A549 (cell line): Measurements from ENCODE around the gene LRPPRC. TPM values are rescaled to one million over a fixed set of nuclear protein-coding genes. Genes with fewer than 3 reads are reported as not detected.
"Not testable (repeated sequence)": the region's sequence is repeated elsewhere in the genome, so short reads cannot be mapped to it uniquely, and the experiment has no call there.

ENCODE experiments used
- ATAC-seq, 2 experiments: fragments of 200-7000 bp in 1 of 2; fragments of >200 bp in 1 of 2; cut with Nextera tagmentation in 1 of 2; cut with Tn5 transposase in 1 of 2; 3 replicates each; pipeline versions ENCODE4 v1.8.0 to v1.9.1; 2018 to 2020; ENCODE audit warnings: mild to moderate bottlenecking in 1 of 2, moderate library complexity in 1 of 2
- CTCF ChIA-PET: fragments of 300-600 bp; sonication (Branson Sonifier 250); formaldehyde crosslinking; extraction: SDS; loops from one replicate; lab custom pipeline; 2021; ENCODE audit warnings: antibody characterized with exemption, inconsistent platforms; lab: Yijun Ruan, JAX
- POLR2A ChIA-PET: fragments of 350-600 bp; formaldehyde crosslinking; extraction: SDS; loops from one replicate; lab custom pipeline; 2021; ENCODE audit warnings: antibody characterized with exemption, inconsistent platforms; lab: Yijun Ruan, JAX
- DNase-seq, 2 experiments: peaks; one replicate each; pipeline versions ENCODE4 v3.0.0 to v3.0.0-alpha.2; 2011 to 2016; ENCODE audit warnings: low read depth in 1 of 2, low spot score in 1 of 2
- FAIRE-seq: peaks from 2 replicates; lab custom pipeline; 2011; peaks lifted over from hg19 to GRCh38; lab: Jason Lieb, UNC
- H3K27ac ChIP-seq, 2 experiments: fragments of >200 bp; sonication (Bioruptor Twin); formaldehyde crosslinking; 3 replicates each; pipeline ENCODE4 v1.5.1; 2016 to 2017
- H3K4me1 ChIP-seq: fragments of >200 bp; sonication (Bioruptor Twin); formaldehyde crosslinking; 3 replicates; pipeline ENCODE4 v1.6.1; 2016
- H3K4me2 ChIP-seq: fragments of >200 bp; sonication (Bioruptor Twin); formaldehyde crosslinking; 3 replicates; pipeline ENCODE4 v1.6.1; 2016
- H3K4me3 ChIP-seq: fragments of >200 bp; sonication (Bioruptor Twin); formaldehyde crosslinking; 3 replicates; pipeline ENCODE4 v1.5.1; 2016
- H3K9me3 ChIP-seq: fragments of >200 bp; sonication (Bioruptor Twin); formaldehyde crosslinking; 3 replicates; pipeline ENCODE4 v1.6.1; 2016
- ATOH8 ChIP-seq: fragments of 250-450 bp; sonication (Bioruptor Pico); IDR thresholded peaks from 2 replicates; pipeline ENCODE4 v1.5.0; 2020; ENCODE audit warnings: low read depth, mild to moderate bottlenecking, moderate library complexity
- BHLHE40 ChIP-seq: IDR thresholded peaks from 2 replicates; pipeline ENCODE4 v1.6.1; 2012; ENCODE audit warnings: low read depth, low read length, inconsistent platforms
- CBX2 ChIP-seq: fragments of 200-600 bp; sonication (generic); IDR thresholded peaks from 2 replicates; pipeline ENCODE4 v1.6.1; 2016; ENCODE audit warnings: low read depth, mild to moderate bottlenecking, borderline replicate concordance
- CEBPB ChIP-seq, 2 experiments: fragments of >200 bp in 1 of 2; sonication (Bioruptor Twin) in 1 of 2; formaldehyde crosslinking in 1 of 2; IDR thresholded peaks; 2 replicates each; pipeline ENCODE4 v1.6.1; 2012 to 2016
- E2F6 ChIP-seq: IDR thresholded peaks from 2 replicates; pipeline ENCODE4 v1.6.1; 2012; ENCODE audit warnings: low read depth, borderline replicate concordance
- FOSB ChIP-seq: fragments of 250-450 bp; sonication (Bioruptor Pico); IDR thresholded peaks from 2 replicates; pipeline ENCODE4 v1.5.0; 2020; ENCODE audit warnings: mild to moderate bottlenecking, moderate library complexity
- HES2 ChIP-seq: fragments of >200 bp; sonication (Bioruptor Twin); formaldehyde crosslinking; IDR thresholded peaks from 2 replicates; pipeline ENCODE4 v1.6.1; 2016
- HEYL ChIP-seq: fragments of 250-450 bp; sonication (Bioruptor Pico); IDR thresholded peaks from 2 replicates; pipeline ENCODE4 v1.8.0; 2021; ENCODE audit warnings: mild to moderate bottlenecking, moderate library complexity
- HMGXB4 ChIP-seq: fragments of 250-450 bp; sonication (Bioruptor Pico); IDR thresholded peaks from 2 replicates; pipeline ENCODE4 v1.5.0; 2021; ENCODE audit warnings: mild to moderate bottlenecking, moderate library complexity, borderline replicate concordance
- HOXA7 ChIP-seq: fragments of 250-450 bp; sonication (Bioruptor Pico); IDR thresholded peaks from 2 replicates; pipeline ENCODE4 v1.5.0; 2020; ENCODE audit warnings: mild to moderate bottlenecking, moderate library complexity
- HOXB5 ChIP-seq: fragments of 250-450 bp; sonication (Bioruptor Pico); IDR thresholded peaks from 2 replicates; pipeline ENCODE4 v1.5.0; 2020; ENCODE audit warnings: mild to moderate bottlenecking, moderate library complexity
- KDM5A ChIP-seq: fragments of 200-600 bp; sonication (generic); IDR thresholded peaks from 2 replicates; pipeline ENCODE4 v1.6.1; 2016; ENCODE audit warnings: antibody characterized with exemption, mild to moderate bottlenecking
- MYC ChIP-seq: IDR thresholded peaks from 2 replicates; pipeline ENCODE4 v1.6.1; 2012; ENCODE audit warnings: mild to moderate bottlenecking, inconsistent platforms, low read length, improper control_type of control experiment, borderline replicate concordance
- PHF8 ChIP-seq: fragments of 200-600 bp; sonication (generic); IDR thresholded peaks from 2 replicates; pipeline ENCODE4 v1.6.1; 2016; ENCODE audit warnings: low read depth, mild to moderate bottlenecking, antibody characterized with exemption, moderate library complexity, borderline replicate concordance
- POLR2A ChIP-seq: IDR thresholded peaks from 2 replicates; pipeline ENCODE4 v1.6.1; 2012; ENCODE audit warnings: mild to moderate bottlenecking, low read length
- RAD21 ChIP-seq, 2 experiments: fragments of >200 bp in 1 of 2; sonication (Bioruptor Twin) in 1 of 2; formaldehyde crosslinking in 1 of 2; IDR thresholded peaks in 1 of 2; conservative IDR thresholded peaks in 1 of 2; 2 replicates in 1 of 2; 3 replicates in 1 of 2; pipeline ENCODE4 v1.6.1; 2012 to 2018; ENCODE audit warnings: inconsistent platforms in 1 of 2
- SMC3 ChIP-seq: fragments of >200 bp; sonication (Bioruptor Twin); formaldehyde crosslinking; IDR thresholded peaks from 3 replicates; pipeline ENCODE4 v1.6.1; 2018; ENCODE audit warnings: inconsistent platforms
- TP53 ChIP-seq: fragments of 250-450 bp; sonication (Bioruptor Pico); IDR thresholded peaks from 2 replicates; pipeline ENCODE4 v1.5.0; 2021; ENCODE audit warnings: mild to moderate bottlenecking, moderate library complexity
- WGBS: methylation state at CpG from one replicate; pipeline ENCODE4 v1.1.6; 2017; ENCODE audit errors: missing lambda C conversion rate; 5-methylcytosine and 5-hydroxymethylcytosine counted together
- polyA plus RNA-seq, 4 experiments: library from polyadenylated mRNA; depleted of rRNA in 3 of 4; stranded (reverse); fragments of >200 nt; fragmentation: RNase III in 1 of 4; extraction: RNeasy Plus Mini Kit Qiagen cat#74134 plus additional on column Dnase treatment in 1 of 4; gene quantifications; 2 replicates in 3 of 4; 3 replicates in 1 of 4; pipeline ENCODE4 v1.2.3, GENCODE V29; 2011 to 2017

Gene LRPPRC
- polyA plus RNA-seq, 2 of the 4 experiments (the other 2 are of a cell fraction) = 84.6 to 269 TPM

GRCh38 chr2:43911136-43911790, 84.5 kb downstream of the LRPPRC start:
- ATAC-seq, FAIRE-seq, H3K9me3 ChIP-seq, DNase-seq, H3K27ac ChIP-seq, CTCF ChIA-PET, H3K4me3 ChIP-seq, H3K4me1 ChIP-seq, H3K4me2 ChIP-seq: not testable (repeated sequence)
- peak; percentile 84 to 87 for TF ChIP-seq CEBPB (IDR thresholded peaks at IDR 0.05)
- 95% methylated on average over 7 of the region's 8 CpGs for WGBS
- POLR2A ChIA-PET = interaction anchor here (0.6 kb wide), 1 partner anchor 165 kb away, joined by 5 read pairs; no protein-coding TSS in a partner anchor

GRCh38 chr2:43906448-43907109, 89.2 kb downstream of the LRPPRC start:
- CTCF ChIA-PET = interaction anchor here (0.8 to 2.2 kb wide), 8 partner anchors 10 to 302 kb away, joined by 3 to 14 read pairs (median 3); no protein-coding TSS in a partner anchor
- no peak overlapping the region for H3K4me2 ChIP-seq
- 70% methylated on average over 6 of the region's 6 CpGs for WGBS

GRCh38 chr2:43905871-43906270, 89.9 kb downstream of the LRPPRC start:
- WGBS = 85% methylated on average over 5 of the region's 5 CpGs
- Histone ChIP-seq H3K4me1 (peaks cover 13% of the 10 kb centered on the region; the same call in 2 of the 3 replicates), H3K4me2 (no peak overlapping the region), H3K4me3 (no peak overlapping the region), H3K27ac (no peak overlapping the region), H3K9me3 (no peaks in the 10 kb centered on the region)
- CTCF ChIA-PET = interaction anchor here (0.8 to 2.2 kb wide), 9 partner anchors 13 to 301 kb away, joined by 3 to 14 read pairs (median 3); no protein-coding TSS in a partner anchor
- POLR2A ChIA-PET = interaction anchor here (1.8 kb wide), 1 partner anchor 310 kb away, joined by 5 read pairs; the partner anchor contains the start of gene THADA
- FAIRE-seq (no peak), ATAC-seq (no peak), DNase-seq (no peak)
- TF ChIP-seq PHF8 = no peak
- no peak for TF ChIP-seq MYC
- no peak for TF ChIP-seq HEYL (CRISPR knock-in tag)
- no peak for TF ChIP-seq SMC3
- TF ChIP-seq POLR2A = no peak
- TF ChIP-seq HMGXB4 (CRISPR knock-in tag) = no peak
- no peak for TF ChIP-seq ATOH8 (CRISPR knock-in tag)
- TF ChIP-seq E2F6 = no peak
- no peak for TF ChIP-seq KDM5A
- TF ChIP-seq RAD21 (conservative IDR thresholded peaks at IDR 0.05 in 1 of 2, IDR thresholded peaks at IDR 0.05 in 1 of 2) = no peak
- TF ChIP-seq HOXA7 (CRISPR knock-in tag) = no peak
- no peak for TF ChIP-seq FOSB (CRISPR knock-in tag)

More at GRCh38 chr2:43906448-43907109, 89.2 kb downstream of the LRPPRC start:
- peaks cover 9% of the 10 kb centered on the region; the same call in 2 of the 3 replicates for H3K4me1 ChIP-seq
- FAIRE-seq (peak; percentile 43), DNase-seq (no peak), ATAC-seq (no peak)
- POLR2A ChIA-PET = interaction anchor here (1.8 kb wide), 1 partner anchor 311 kb away, joined by 5 read pairs; the partner anchor contains the start of gene THADA
- TF ChIP-seq HES2 = no peak
- no peak for TF ChIP-seq CEBPB (IDR thresholded peaks at IDR 0.05)
- no peak for TF ChIP-seq SMC3
- no peak for TF ChIP-seq ATOH8 (CRISPR knock-in tag)
- TF ChIP-seq MYC = no peak
- TF ChIP-seq HMGXB4 (CRISPR knock-in tag) = no peak
- no peak for TF ChIP-seq CBX2
- no peak for TF ChIP-seq TP53
- no peak for TF ChIP-seq KDM5A
- no peak for TF ChIP-seq BHLHE40
- TF ChIP-seq HOXB5 (CRISPR knock-in tag) = no peak
- H3K9me3 ChIP-seq = no peaks in the 10 kb centered on the region
- H3K4me3 ChIP-seq = no peak overlapping the region
- H3K27ac ChIP-seq = no peak overlapping the region
